ENCODE measurements around the gene ARHGAP27.
A peak's percentile ranks its signal among the peaks of the same experiment; 100 is the strongest.

The ARHGAP27 gene

GRCh38 chr17:45403906-45404490, 28.7 kb downstream of the ARHGAP27 start:
- no peak for TF ChIP-seq JUND (IDR thresholded peaks at IDR 0.05; ENCODE audit: low read depth)
- DNase-seq (ENCODE audit: low read depth in 1 of 2, low spot score in 1 of 2), result no peak
- in situ Hi-C loops (cut with HindIII; ENCODE audit: low pct_unique_long_range_greater_than_20kb, low sequenced_read_pairs), result no loop called here

DNA sequence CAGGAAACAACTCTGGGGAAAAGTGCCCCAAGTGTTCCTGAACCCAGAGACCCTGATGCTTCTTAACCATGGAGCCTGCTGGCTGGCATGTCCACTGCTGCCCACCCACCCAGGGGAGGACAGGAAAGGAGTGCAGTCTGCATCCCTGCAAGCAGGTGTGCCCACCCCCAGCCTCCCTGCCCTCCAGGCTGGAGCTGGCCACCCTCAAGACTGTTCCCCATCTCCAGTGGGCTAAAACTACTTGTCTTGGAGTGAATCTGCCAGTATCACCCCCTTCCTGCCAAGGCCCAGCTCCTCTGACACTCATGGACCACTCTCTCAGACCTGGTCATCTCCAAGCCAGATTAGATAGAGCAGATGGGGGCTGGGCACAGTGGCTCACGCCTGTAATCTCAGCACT, 29.8 kb downstream of the ARHGAP27 start:
- in situ Hi-C loops (cut with HindIII; ENCODE audit: low pct_unique_long_range_greater_than_20kb, low sequenced_read_pairs), result no loop called here
- no peak for TF ChIP-seq JUND (IDR thresholded peaks at IDR 0.05; ENCODE audit: low read depth)
- no peak for DNase-seq (ENCODE audit: low read depth in 1 of 2, low spot score in 1 of 2)

- no peak for TF ChIP-seq JUND (IDR thresholded peaks at IDR 0.05; ENCODE audit: low read depth)
- in situ Hi-C loops (cut with HindIII; ENCODE audit: low pct_unique_long_range_greater_than_20kb, low sequenced_read_pairs), result no loop called here
- DNase-seq (ENCODE audit: low read depth in 1 of 2, low spot score in 1 of 2), result no peak
Observed at GRCh38 chr17:45398800-45399199, 33.9 kb downstream of the ARHGAP27 start.

DNA sequence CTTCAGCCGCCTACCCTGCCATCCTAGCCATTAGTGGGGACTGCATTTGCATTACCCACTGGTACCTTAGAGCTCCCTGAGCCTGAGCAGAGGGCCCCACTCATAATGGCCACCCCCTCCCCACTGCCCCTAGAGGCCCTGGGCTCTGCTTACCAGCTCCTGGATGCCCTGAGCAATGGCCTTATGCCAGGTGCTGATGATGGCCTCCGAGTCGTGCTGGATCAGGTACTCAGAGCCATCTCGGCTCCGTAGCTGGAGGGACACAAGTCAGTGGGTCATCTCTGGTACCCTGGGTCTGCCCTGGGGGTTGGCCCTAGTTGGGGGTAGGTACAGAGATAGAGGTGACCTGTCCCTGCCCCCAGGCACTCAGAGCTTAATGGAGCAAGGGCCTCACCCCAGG, 34.9 kb downstream of the ARHGAP27 start:
- no peak for DNase-seq (ENCODE audit: low read depth in 1 of 2, low spot score in 1 of 2)
- no peak for TF ChIP-seq JUND (IDR thresholded peaks at IDR 0.05; ENCODE audit: low read depth)
- in situ Hi-C loops (cut with HindIII; ENCODE audit: low pct_unique_long_range_greater_than_20kb, low sequenced_read_pairs), result no loop called here

- in situ Hi-C loops (cut with HindIII; ENCODE audit: low pct_unique_long_range_greater_than_20kb, low sequenced_read_pairs), result no loop called here
- no peak for TF ChIP-seq JUND (IDR thresholded peaks at IDR 0.05; ENCODE audit: low read depth)
- DNase-seq (ENCODE audit: low read depth in 1 of 2, low spot score in 1 of 2), result no peak
Observed at GRCh38 chr17:45396496-45397205, 36.0 kb downstream of the ARHGAP27 start.

- DNase-seq (ENCODE audit: low read depth in 1 of 2, low spot score in 1 of 2), result no peak
- no peak for TF ChIP-seq JUND (IDR thresholded peaks at IDR 0.05; ENCODE audit: low read depth)
- in situ Hi-C loops (cut with HindIII; ENCODE audit: low pct_unique_long_range_greater_than_20kb, low sequenced_read_pairs), result no loop called here
Observed at GRCh38 chr17:45395569-45396415, 36.9 kb downstream of the ARHGAP27 start.

- no peak for TF ChIP-seq JUND (IDR thresholded peaks at IDR 0.05; ENCODE audit: low read depth)
- in situ Hi-C loops (cut with HindIII; ENCODE audit: low pct_unique_long_range_greater_than_20kb, low sequenced_read_pairs), result no loop called here
- peak; percentile 72 to 84 for DNase-seq (ENCODE audit: low read depth in 1 of 2, low spot score in 1 of 2)
Observed at GRCh38 chr17:45394913-45395568, 37.6 kb downstream of the ARHGAP27 start.

DNA sequence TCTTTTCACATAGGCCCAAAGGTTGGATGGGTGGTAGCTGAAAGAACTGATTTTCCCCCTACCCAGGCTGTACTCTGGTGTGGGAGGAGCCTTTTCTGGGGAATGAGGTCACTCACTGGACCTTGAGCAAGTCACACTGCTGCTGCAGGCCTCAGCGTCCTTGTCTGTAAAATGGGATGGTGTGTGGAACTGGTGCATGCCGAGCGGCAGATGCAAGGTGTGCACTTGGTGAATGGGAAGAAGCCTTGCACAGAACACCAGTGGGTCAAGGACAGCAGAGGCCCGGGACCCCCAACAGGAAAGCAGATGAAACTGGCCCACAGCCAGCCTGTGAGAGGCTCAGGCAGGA, 38.1 kb downstream of the ARHGAP27 start:
- in situ Hi-C loops (cut with HindIII; ENCODE audit: low pct_unique_long_range_greater_than_20kb, low sequenced_read_pairs), result no loop called here
- no peak for TF ChIP-seq JUND (IDR thresholded peaks at IDR 0.05; ENCODE audit: low read depth)
- no peak for DNase-seq (ENCODE audit: low read depth in 1 of 2, low spot score in 1 of 2)

- TF ChIP-seq JUND (IDR thresholded peaks at IDR 0.05; ENCODE audit: low read depth), result no peak
- no peak for DNase-seq (ENCODE audit: low read depth in 1 of 2, low spot score in 1 of 2)
- in situ Hi-C loops (cut with HindIII; ENCODE audit: low pct_unique_long_range_greater_than_20kb, low sequenced_read_pairs), result no loop called here
Observed at GRCh38 chr17:45394091-45394490, 38.6 kb downstream of the ARHGAP27 start.

DNA sequence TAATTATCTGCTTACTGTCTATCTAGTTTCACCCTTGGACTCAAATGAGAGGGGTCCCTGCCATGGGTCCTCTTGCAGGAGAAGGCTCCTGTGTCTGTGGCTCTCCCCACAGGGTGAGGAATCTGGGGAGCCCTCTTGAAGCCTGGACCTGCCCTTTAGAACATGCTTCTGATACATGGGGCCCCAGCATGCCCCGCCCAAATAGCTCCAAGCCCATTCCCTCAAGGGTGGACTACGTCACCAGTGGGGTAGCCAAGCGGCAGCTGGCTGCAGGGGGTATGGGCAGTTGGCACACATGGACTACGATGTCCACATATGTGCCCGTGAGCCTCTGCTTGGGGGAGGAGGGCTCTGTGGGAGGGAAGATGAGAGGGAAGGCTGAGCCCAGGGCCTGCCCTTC, 39.3 kb downstream of the ARHGAP27 start:
- no peak for TF ChIP-seq JUND (IDR thresholded peaks at IDR 0.05; ENCODE audit: low read depth)
- DNase-seq (ENCODE audit: low read depth in 1 of 2, low spot score in 1 of 2), result no peak
- in situ Hi-C loops (cut with HindIII; ENCODE audit: low pct_unique_long_range_greater_than_20kb, low sequenced_read_pairs), result no loop called here

- TF ChIP-seq JUND (IDR thresholded peaks at IDR 0.05; ENCODE audit: low read depth), result no peak
- DNase-seq (ENCODE audit: low read depth in 1 of 2, low spot score in 1 of 2), result no peak
- in situ Hi-C loops (cut with HindIII; ENCODE audit: low pct_unique_long_range_greater_than_20kb, low sequenced_read_pairs), result no loop called here
Observed at GRCh38 chr17:45391918-45392317, 40.8 kb downstream of the ARHGAP27 start.

DNA sequence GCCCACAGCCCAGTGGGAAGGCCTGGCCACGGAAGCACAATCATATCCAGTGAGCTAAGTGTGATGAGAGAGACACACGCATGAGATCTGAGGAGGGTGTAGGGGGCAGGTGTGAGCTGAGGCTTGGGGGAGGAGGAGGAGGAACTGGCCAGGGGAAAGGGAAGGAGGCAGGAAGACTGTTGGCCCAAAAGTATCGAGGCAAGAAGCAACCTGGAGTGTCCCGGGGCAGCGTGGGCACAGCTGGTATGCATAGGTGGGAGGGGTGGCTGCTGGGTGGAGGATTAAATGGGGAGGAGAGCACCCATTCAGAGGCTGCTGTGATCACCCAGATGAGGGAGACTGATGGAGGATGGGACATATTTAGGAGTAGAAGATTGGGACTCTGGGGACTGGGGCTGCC, 41.4 kb downstream of the ARHGAP27 start:
- no peak for DNase-seq (ENCODE audit: low read depth in 1 of 2, low spot score in 1 of 2)
- no peak for TF ChIP-seq JUND (IDR thresholded peaks at IDR 0.05; ENCODE audit: low read depth)
- in situ Hi-C loops (cut with HindIII; ENCODE audit: low pct_unique_long_range_greater_than_20kb, low sequenced_read_pairs), result no loop called here

DNA sequence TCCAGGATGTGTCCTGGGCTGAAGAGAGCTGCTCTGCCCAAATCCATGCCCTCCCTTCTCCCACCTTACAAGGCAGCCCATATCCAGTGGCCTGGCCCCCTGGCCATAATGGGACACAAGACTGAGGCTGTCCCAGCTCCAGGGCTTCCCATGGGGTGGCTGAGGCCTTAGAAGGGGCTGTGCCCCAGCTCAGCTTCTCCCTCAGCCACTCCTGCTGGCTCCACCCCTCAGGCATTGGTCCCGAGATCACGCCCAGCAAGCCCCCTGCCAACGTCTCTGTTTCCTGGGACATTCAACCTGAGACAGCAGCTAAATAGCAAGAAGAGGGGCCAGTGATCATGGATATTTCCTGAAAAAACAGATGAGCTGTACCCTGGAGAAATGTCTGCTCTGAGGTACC, 43.3 kb downstream of the ARHGAP27 start:
- no peak for DNase-seq (ENCODE audit: low read depth in 1 of 2, low spot score in 1 of 2)
- in situ Hi-C loops (cut with HindIII; ENCODE audit: low pct_unique_long_range_greater_than_20kb, low sequenced_read_pairs), result no loop called here
- no peak for TF ChIP-seq JUND (IDR thresholded peaks at IDR 0.05; ENCODE audit: low read depth)
